GM12878 (cell line): Measurements from ENCODE around the gene DNAJC15. TPM values are rescaled to one million over a fixed set of nuclear protein-coding genes. Genes with fewer than 3 reads are reported as not detected.

ENCODE experiments used
- ATAC-seq: fragments of 200-7000 bp; cut with Tn5 transposase; 3 replicates; pipeline ENCODE4 v1.9.1; 2020; ENCODE audit warnings: mild to moderate bottlenecking, moderate library complexity
- BruUV-seq: library from RNA; stranded (reverse); fragments of 400-500 nt; replicated peaks from 2 replicates; lab custom pipeline; 2021; lab: Mats Ljungman, UMichigan
- CTCF ChIA-PET: fragments of 300-600 bp; sonication (Branson Sonifier 250); formaldehyde crosslinking; extraction: SDS; loops from one replicate; lab custom pipeline; 2021; ENCODE audit warnings: inconsistent platforms; lab: Yijun Ruan, JAX
- POLR2A ChIA-PET: fragments of 350-600 bp; formaldehyde crosslinking; extraction: SDS; loops from one replicate; lab custom pipeline; 2021; ENCODE audit warnings: inconsistent platforms; lab: Charles Lee
- RAD21 ChIA-PET: fragments of 300-600 bp; sonication (Branson Sonifier 250); formaldehyde crosslinking; loops from one replicate; lab custom pipeline; 2023; ENCODE audit warnings: antibody characterized with exemption; ENCODE audit not compliant: unreplicated experiment; lab: Charles Lee
- SMC1A ChIA-PET: fragments of 300-600 bp; sonication (Branson Sonifier 250); formaldehyde crosslinking; loops from one replicate; lab custom pipeline; 2023; ENCODE audit not compliant: unreplicated experiment, uncharacterized antibody; lab: Charles Lee
- DNase-seq: peaks from one replicate; pipeline ENCODE4 v3.0.0-alpha.2; 2011; ENCODE audit warnings: low read depth, low spot score
- FAIRE-seq: peaks from 3 replicates; lab custom pipeline; 2011; peaks lifted over from hg19 to GRCh38; lab: Jason Lieb, UNC
- H2AFZ ChIP-seq: 2 replicates; pipeline ENCODE4 v1.6.0; 2011; ENCODE audit warnings: low read depth, low read length, control low read depth; ENCODE audit not compliant: control insufficient read depth
- H3K27ac ChIP-seq: 2 replicates; pipeline ENCODE4 v1.5.1; 2011; ENCODE audit warnings: control low read depth; ENCODE audit not compliant: control insufficient read depth, insufficient read depth
- H3K27me3 ChIP-seq, 2 experiments: replicated peaks in 1 of 2; 2 replicates each; pipeline versions ENCODE4 v1.6.0 to v1.6.1; 2011; ENCODE audit warnings: low read length in 1 of 2; ENCODE audit not compliant: control insufficient read depth in 2 of 2, insufficient read depth in 2 of 2
- H3K36me3 ChIP-seq, 2 experiments: 2 replicates each; pipeline ENCODE4 v1.5.1; 2011; ENCODE audit warnings: low read length in 1 of 2; ENCODE audit not compliant: control insufficient read depth in 2 of 2, insufficient read depth in 2 of 2
- H3K4me1 ChIP-seq: 2 replicates; pipeline ENCODE4 v1.6.1; 2011; ENCODE audit warnings: mild to moderate bottlenecking, low read length, moderate library complexity, mixed read lengths; ENCODE audit not compliant: control insufficient read depth, insufficient read depth
- H3K4me2 ChIP-seq: 2 replicates; pipeline ENCODE4 v1.6.0; 2011; ENCODE audit warnings: control low read depth; ENCODE audit not compliant: control insufficient read depth, insufficient read depth
- H3K4me3 ChIP-seq: fragments of 200-600 bp; sonication (generic); 2 replicates; pipeline ENCODE4 v1.5.1; 2016
- H3K79me2 ChIP-seq: 2 replicates; pipeline ENCODE4 v1.6.0; 2011; ENCODE audit warnings: low read length; ENCODE audit not compliant: control insufficient read depth, insufficient read depth
- H3K9ac ChIP-seq: 2 replicates; pipeline ENCODE4 v1.8.0; 2011; ENCODE audit warnings: low read length, control low read depth, mixed read lengths; ENCODE audit not compliant: control insufficient read depth, insufficient read depth
- H3K9me3 ChIP-seq: replicated peaks from 3 replicates; pipeline ENCODE4 v1.5.1; 2011; ENCODE audit warnings: mild to moderate bottlenecking, low read length; ENCODE audit not compliant: control insufficient read depth, insufficient read depth
- H4K20me1 ChIP-seq: 2 replicates; pipeline ENCODE4 v1.6.0; 2011; ENCODE audit not compliant: control insufficient read depth, insufficient read depth
- WGBS: methylation state at CpG from one replicate; pipeline ENCODE4 v1.1.6; 2016; ENCODE audit warnings: low lambda C conversion rate; ENCODE audit not compliant: insufficient replicate concordance, insufficient coverage; ENCODE audit errors: missing lambda C conversion rate; 5-methylcytosine and 5-hydroxymethylcytosine counted together
- in situ Hi-C: fragments of 300-500 bp; cut with MboI; formaldehyde crosslinking; loops from 9 replicates; pipeline ENCODE4 v1.14.3; 2018; ENCODE audit warnings: mixed read lengths
- intact Hi-C: fragments of 100-400 bp; cut with micrococcal nuclease; formaldehyde crosslinking; loops from one replicate; pipeline ENCODE4 v1.14.2; 2022; ENCODE audit not compliant: unreplicated experiment
- polyA plus RNA-seq, 11 experiments: library from polyadenylated mRNA; depleted of rRNA in 4 of 11; unstranded in 6 of 11; stranded (reverse) in 5 of 11; fragments of >200 nt; fragmentation: Nextera tagmentation in 4 of 11; fragmentation: Illumina TruSeq in 1 of 11; extraction: Ambion mirVana in 4 of 11; extraction: Trizol in 1 of 11; gene quantifications; 1 replicate in 1 of 11; 2 replicates in 10 of 11; pipeline versions ENCODE4 v1.2.1 to v1.2.3, GENCODE V29; 2011 to 2016; ENCODE audit warnings: inconsistent platforms in 2 of 11, missing spikeins in 2 of 11, low read depth in 1 of 11
- total RNA-seq, 4 experiments: library from RNA; depleted of rRNA in 3 of 4; stranded (reverse); fragments of >200 nt in 3 of 4; fragmentation: Illumina TruSeq in 1 of 4; extraction: Trizol in 1 of 4; gene quantifications; 2 replicates each; pipeline versions ENCODE4 v1.2.1 to v1.2.3, GENCODE V29; 2013 to 2021
- TF ChIP-seq, protein P1 (sequence below): IDR thresholded peaks from 2 replicates; pipeline ENCODE4 v1.6.1; 2011; ENCODE audit warnings: mild to moderate bottlenecking, low read depth, low read length, moderate library complexity; ENCODE audit not compliant: insufficient replicate concordance
- TF ChIP-seq, protein P2 (sequence below): fragments of 450-650 bp; IDR thresholded peaks from 2 replicates; pipeline ENCODE4 v1.6.1; 2017; ENCODE audit warnings: antibody characterized with exemption, mild to moderate bottlenecking, moderate library complexity

DNAJC15 gene
- total and polyA plus RNA-seq, 10 of the 15 experiments (the other 5 are each of a cell fraction or from before 2014, with no cell fraction given) = 13.1 to 104 (median 54.4) TPM

DNA sequence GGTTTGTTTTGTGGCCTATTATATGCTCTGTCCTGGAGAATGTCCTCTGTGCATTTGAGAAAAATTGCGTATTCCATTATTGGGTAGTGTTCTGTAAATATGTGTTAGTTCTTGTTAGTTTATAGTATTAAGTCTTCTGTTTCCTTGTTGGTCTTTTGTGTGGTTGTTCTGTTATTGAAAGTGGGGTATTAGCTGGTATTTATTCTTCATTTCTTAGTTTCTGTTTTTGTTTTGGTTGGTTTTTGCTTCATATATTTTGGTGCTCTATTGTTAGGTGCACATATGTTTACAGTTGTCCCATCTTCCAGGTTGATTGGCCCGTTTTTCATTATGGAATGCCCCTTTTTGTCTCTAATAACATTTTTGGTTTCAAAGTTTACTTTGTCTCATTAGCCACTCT, 77.3 kb downstream of the DNAJC15 start:
- Histone ChIP-seq H3K27me3 (no peaks in the 10 kb centered on the region), H3K27ac (no peak overlapping the region), H3K9me3 (peaks cover 1% of the 10 kb centered on the region; the same call in 1 of the 3 replicates), H3K79me2 (peaks cover 9% of the 10 kb centered on the region), H4K20me1 (no peaks in the 10 kb centered on the region), H2AFZ (no peak overlapping the region), H3K4me3 (no peak overlapping the region), H3K9ac (no peak overlapping the region), H3K36me3 (no peaks in the 10 kb centered on the region; a peak in 1 of 4 replicates), H3K4me2 (no peak overlapping the region), H3K4me1 (no peaks in the 10 kb centered on the region)
- no peak for DNase-seq
- RAD21 ChIA-PET = no interaction called here
- no TSS peak for BruUV-seq
- POLR2A ChIA-PET = no interaction called here
- FAIRE-seq = no peak
- intact Hi-C loops = no loop called here
- peak; percentile 68 for ATAC-seq
- 92% methylated on average over 2 of the region's 2 CpGs for WGBS
- in situ Hi-C loops = no loop called here
- CTCF ChIA-PET = interaction anchor here (0.6 to 2.0 kb wide), 4 partner anchors 15 to 190 kb away, joined by 3 to 5 read pairs (median 4); no protein-coding TSS in a partner anchor
- SMC1A ChIA-PET = interaction anchor here (0.8 to 1.6 kb wide), 6 partner anchors 9 to 129 kb away, joined by 3 to 7 read pairs (median 4); partner anchors contain the start of gene DNAJC15
- TF ChIP-seq, protein P1, sequence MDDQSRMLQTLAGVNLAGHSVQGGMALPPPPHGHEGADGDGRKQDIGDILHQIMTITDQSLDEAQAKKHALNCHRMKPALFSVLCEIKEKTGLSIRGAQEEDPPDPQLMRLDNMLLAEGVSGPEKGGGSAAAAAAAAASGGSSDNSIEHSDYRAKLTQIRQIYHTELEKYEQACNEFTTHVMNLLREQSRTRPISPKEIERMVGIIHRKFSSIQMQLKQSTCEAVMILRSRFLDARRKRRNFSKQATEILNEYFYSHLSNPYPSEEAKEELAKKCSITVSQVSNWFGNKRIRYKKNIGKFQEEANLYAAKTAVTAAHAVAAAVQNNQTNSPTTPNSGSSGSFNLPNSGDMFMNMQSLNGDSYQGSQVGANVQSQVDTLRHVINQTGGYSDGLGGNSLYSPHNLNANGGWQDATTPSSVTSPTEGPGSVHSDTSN = no peak
- TF ChIP-seq, protein P2, sequence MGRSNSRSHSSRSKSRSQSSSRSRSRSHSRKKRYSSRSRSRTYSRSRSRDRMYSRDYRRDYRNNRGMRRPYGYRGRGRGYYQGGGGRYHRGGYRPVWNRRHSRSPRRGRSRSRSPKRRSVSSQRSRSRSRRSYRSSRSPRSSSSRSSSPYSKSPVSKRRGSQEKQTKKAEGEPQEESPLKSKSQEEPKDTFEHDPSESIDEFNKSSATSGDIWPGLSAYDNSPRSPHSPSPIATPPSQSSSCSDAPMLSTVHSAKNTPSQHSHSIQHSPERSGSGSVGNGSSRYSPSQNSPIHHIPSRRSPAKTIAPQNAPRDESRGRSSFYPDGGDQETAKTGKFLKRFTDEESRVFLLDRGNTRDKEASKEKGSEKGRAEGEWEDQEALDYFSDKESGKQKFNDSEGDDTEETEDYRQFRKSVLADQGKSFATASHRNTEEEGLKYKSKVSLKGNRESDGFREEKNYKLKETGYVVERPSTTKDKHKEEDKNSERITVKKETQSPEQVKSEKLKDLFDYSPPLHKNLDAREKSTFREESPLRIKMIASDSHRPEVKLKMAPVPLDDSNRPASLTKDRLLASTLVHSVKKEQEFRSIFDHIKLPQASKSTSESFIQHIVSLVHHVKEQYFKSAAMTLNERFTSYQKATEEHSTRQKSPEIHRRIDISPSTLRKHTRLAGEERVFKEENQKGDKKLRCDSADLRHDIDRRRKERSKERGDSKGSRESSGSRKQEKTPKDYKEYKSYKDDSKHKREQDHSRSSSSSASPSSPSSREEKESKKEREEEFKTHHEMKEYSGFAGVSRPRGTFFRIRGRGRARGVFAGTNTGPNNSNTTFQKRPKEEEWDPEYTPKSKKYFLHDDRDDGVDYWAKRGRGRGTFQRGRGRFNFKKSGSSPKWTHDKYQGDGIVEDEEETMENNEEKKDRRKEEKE = no peak
